ENCODE results near the gene PKNOX2.
"Not testable (repeated sequence)": the region's sequence is repeated elsewhere in the genome, so short reads cannot be mapped to it uniquely, and the experiment has no call there.

Gene PKNOX2

DNA sequence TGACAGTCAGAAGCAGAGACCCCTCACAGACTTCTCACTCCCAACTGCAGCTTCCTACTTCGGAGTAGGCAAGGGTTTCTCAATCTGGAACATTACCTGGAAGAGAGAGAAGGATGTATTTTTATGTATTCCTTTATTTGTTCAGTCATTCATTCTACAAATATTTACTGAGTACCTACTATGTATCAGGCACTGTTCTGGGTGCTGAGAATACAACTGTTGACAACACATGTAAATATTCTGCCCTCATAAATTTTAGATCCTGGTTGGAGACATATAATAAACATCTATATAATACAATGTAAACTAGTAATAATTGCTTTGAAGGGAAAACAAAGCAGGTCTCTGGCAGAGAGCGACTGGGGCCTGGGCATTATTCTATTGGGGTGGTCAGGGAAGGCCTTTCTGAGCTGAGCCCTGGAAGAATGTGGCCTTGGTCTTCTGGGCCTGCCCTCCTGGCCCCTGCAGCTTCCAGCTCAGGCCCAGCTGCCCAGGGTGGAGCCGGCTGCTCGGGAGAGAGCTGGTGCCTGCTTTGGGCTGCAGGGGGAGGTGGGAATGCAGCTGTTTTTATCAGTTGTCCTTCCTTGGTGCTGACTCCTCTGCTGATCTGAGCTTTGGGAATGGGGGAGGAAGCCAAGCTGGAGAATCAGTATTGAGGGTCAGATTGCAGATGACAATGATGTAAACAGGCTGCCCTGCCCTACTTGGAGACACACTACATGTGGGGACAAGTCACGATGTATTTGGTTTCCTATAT, 46.8 kb downstream of the PKNOX2 start:
- no peak for DNase-seq

DNA sequence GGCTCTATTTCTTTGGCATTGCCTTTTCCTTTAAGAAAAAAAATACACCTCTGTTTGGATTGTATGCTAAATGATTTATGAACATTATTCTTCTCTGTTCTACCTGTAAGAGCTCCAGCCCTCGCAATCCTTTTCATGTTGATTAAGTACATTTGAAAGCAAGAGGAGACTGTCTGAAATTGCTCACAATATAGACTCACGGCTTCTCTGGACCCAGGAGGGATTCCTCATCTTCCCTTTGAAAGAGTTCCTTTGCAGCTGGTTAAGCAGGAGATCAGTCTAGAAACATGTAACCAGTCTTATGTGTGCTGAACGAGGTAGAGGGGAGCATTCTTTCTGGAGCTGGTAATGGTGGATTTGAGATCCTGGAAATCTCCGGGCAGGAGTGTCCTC, 47.4 kb downstream of the PKNOX2 start:
- no peak for DNase-seq

DNA sequence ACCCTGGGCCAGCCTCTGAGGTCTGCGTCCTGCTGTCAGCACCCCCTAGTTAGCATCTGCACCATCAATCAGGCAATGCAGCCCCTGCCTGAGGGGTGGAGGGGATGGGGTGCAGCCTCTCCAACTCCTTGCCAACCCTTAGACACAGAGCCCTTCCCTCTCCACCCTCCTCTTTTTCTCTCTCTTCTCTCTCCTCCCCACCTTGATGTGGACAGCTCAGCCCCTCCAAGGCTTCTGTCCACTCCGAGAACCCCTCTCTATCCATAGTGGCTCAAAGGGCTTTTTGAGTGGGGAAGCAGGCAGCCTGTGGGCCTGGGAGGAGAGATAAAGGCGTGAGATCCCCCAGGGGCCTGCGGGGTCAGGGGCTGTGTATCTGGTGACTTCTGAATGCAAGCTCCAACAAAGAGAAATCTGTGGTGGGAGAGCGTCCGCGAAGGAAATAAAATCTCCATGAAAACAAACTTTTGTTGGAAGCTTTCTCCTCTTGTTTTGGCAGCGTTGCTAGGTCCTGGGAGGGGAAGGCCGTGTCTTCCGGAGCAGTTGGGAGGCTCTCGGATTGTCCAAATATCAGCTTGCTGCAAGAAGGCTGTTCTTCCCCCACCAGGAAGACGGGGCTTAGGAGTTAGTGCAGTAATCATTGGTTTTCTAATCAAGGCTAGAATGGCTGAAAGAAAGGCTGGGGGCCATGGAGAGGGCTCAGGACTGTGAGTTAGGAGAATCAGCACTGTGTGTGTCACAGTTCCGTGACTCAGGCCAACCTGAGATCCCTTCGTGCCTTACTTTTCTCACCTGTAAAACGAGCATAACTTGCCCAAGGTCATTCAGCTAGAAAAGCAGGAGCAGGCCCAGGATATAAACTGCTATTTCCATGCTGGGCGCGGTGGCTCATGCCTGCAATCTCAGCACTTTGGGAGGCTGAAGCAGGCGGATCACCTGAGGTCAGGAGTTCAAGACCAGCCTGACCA, 50.3 kb downstream of the PKNOX2 start:
- no peak for DNase-seq

DNA sequence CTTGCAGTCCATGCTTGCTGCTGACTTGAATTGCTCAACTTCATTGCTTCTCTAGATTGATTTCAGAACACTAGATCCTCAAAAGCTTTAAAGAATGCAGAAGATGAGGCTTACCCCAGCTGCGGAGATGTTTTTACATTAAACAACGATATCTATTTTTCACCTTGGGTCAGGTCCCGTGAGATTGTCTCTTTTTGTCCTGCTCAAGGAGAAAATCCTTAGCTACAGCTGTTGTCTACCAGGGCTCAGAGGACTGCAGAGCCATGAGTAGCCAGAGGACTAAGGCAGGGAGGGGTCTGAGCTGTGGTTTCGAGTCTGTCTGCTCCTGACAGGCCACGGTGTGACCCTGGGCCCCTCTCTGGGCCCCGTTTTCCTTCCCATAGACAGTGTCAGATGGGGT, 51.4 kb downstream of the PKNOX2 start:
- DNase-seq, result no peak

DNA sequence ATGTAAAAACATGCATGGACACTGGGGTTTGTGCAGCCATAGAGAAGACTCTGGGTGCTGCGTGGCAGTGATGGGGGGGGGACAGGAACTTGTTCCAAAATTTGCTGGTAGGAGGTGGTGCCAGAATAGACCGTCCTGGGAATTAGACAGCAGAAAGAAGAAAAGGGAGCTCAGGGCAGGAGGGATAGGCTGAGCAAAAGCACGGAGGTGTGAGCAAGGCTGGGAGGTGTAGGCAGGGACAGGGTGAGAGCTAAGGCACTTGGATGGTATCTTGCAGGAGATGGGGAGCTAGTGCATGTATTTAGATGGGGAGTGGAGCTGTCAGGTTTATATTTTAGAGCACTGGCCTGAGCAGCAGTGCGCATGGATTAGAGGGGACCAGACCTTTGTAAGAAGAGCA, 53.8 kb downstream of the PKNOX2 start:
- no peak for DNase-seq

- no peak for DNase-seq
These were observed 56.9 kb downstream of the PKNOX2 start for GRCh38 chr11:125221461-125221860.

DNA sequence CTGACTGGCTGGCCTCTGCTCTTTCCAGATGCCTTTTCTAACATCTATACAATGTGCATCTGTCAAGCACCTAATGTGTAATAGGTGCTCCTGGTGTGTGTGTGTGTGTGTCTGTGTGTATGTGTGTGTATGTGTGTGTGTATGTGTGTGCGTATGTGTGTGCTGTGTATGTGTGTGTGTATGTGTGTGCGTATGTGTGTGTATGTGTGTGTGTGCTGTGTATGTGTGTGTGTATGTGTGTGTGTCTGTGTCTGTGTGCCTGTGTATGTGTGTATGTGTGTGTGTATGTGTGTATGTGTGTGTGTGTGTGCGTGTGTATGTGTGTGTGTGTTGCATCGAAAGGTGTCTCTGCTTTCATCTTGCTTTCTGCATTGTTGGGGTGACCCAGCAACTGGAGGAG, 57.9 kb downstream of the PKNOX2 start:
- no peak for DNase-seq

- DNase-seq, result not testable (repeated sequence)
These were observed 58.6 kb downstream of the PKNOX2 start for GRCh38 chr11:125223161-125223560.

DNA sequence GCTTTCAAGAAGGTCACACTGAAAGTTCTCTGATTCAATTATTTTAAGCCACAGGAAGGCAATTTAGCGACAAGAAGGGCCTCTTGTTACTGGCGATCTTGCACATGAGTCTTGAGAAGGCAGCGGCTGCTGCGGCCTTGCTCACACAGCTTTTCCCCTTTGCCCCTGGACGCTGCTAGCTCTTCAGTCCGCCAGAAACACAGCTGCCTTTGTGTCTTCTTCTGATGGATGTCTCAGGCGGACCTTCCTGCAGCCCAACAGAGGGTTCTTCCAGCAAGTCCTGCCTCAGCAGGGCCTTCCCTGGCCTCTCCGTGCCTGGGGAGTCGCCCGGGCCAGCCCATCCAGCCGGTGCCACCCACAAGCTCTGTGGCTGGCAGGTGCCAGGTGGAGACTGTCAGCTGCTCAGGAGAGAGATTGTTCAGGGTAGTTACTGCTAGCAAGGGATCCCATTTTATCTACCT, 59.4 kb downstream of the PKNOX2 start:
- DNase-seq, result no peak

- DNase-seq, result no peak
These were observed 60.0 kb downstream of the PKNOX2 start for GRCh38 chr11:125224391-125225021.

DNA sequence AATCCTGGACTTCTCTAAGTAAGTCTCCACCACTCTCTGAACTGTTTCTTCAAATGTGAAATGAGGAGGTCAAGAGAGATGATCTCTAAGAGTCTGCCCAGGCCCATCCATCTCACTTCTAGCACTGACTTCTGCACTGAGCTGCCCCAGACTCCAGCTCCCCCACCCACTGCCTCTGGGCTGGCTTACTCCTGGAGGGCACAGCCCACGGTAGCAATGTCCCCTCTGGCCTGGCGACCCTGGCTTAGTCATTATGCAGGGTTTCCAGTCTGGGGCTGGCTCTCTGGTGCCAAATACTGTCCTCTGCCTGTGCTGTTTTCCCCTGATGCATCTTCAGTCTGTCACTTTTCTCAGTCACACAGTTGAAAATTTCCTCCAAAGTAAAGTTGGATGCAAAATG, 60.9 kb downstream of the PKNOX2 start:
- no peak for DNase-seq

DNA sequence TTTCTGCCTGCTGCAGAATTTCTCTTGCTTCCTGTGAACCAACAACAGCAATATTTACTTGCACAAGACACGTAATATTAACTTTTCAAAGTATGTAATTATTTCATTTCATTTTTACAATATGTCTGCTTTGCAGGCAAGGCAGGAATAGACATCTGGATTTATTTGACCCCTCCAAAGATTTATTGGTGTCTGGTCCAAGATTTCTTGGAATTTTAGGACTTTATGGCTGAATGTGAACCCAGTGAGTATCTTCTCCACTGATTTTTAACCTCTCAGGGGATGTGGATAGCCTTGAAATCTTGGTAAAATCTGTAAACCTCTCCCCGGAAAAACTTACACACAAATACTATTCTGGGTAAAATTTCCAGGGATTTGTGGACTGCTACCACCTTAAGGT, 61.5 kb downstream of the PKNOX2 start:
- DNase-seq, result no peak

GRCh38 chr11:125226706-125227105, 62.2 kb downstream of the PKNOX2 start:
- DNase-seq, result no peak

- no peak for DNase-seq
These were observed 62.6 kb downstream of the PKNOX2 start for GRCh38 chr11:125227151-125227550.

DNA sequence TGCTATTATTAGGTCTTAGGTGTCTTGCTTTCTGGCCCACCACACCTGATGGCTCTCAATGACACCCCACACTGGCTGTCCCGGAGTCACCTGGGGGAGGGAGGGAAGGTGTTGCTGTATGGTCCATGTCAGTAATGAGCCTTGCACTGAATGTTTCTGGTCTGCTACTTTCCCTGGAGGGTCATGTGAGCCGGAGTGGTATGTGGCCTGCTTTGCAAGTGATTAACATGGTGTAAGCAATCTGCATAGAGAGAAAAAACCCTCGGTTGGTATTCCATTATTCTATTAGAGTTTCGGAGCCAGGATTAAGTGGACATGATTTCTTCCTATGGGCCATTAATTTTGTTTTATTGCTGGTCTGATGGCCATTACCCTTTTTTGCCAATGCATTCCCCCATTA, 63.9 kb downstream of the PKNOX2 start:
- DNase-seq, result no peak

GRCh38 chr11:125228993-125229392, 64.4 kb downstream of the PKNOX2 start:
- DNase-seq, result no peak

GRCh38 chr11:125229916-125230315, 65.4 kb downstream of the PKNOX2 start:
- DNase-seq, result no peak

GRCh38 chr11:125233116-125233515, 68.6 kb downstream of the PKNOX2 start:
- DNase-seq, result no peak

DNA sequence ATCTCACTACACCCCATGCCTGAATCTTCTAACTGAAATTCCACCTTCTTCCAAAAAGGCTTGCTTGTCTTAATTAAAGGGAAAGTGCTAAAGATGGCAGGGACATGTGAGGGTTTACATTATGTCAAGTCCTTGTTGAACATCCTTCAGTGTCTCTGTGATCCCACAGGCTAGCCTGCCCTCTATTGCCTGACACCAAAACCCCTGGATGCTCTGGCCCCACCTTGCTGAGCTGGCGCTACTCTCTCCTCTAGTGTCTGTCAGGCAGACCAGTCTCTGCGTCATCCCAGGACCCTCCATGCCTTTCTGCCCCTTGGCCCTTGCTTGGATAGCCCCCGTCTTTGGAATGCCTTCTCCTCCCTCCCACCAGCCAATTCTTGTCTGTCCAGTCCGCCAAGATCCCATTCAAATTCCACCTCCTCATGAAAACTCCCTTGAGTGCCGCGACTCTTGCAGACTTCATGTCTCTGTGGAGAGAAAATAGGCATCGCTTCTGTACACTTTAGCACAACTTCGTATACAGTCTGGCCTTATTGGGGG, 69.3 kb downstream of the PKNOX2 start:
- no peak for DNase-seq

DNA sequence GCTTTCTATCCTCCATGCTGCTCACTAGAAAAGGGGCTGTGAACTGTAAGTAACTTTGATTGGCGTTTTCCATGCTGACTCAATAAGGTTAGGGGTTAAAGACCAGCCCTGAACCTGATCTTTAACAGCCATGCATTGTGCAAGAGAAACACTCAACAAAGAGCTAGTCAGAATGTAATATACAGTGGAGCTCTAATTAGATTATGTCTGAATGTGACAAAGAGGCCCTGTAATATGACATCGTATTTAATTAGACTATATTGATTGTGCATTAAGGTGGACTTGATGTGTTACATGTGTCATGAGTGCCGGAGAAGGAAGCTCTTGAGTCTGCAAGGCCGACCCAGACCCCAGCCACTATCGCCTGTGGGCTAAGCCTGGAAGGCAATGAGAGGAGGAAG, 70.5 kb downstream of the PKNOX2 start:
- no peak for DNase-seq

GRCh38 chr11:125236072-125236825, 71.7 kb downstream of the PKNOX2 start:
- no peak for DNase-seq

Measured in T-helper 1 cell (primary cell).